WERI-Rb-1 (cell line): ENCODE measurements around the gene ZNF17.
"Not testable (repeated sequence)": the region's sequence is repeated elsewhere in the genome, so short reads cannot be mapped to it uniquely, and the experiment has no call there.

Experiments used
- DNase-seq: peaks from one replicate; pipeline ENCODE4 v3.0.0-alpha.2; 2020
- H3K27ac ChIP-seq: fragments of 250-450 bp; sonication (Bioruptor Pico); 2 replicates; pipeline ENCODE4 v1.5.1; 2020; ENCODE audit warnings: mild to moderate bottlenecking, moderate library complexity
- H3K27me3 ChIP-seq: fragments of 250-450 bp; sonication (Bioruptor Pico); 2 replicates; pipeline ENCODE4 v1.5.1; 2021; ENCODE audit warnings: mild to moderate bottlenecking, low read depth, moderate library complexity; ENCODE audit not compliant: insufficient read depth, severe bottlenecking
- H3K36me3 ChIP-seq: fragments of 250-450 bp; sonication (Bioruptor Pico); 2 replicates; pipeline ENCODE4 v1.5.1; 2020; ENCODE audit warnings: mild to moderate bottlenecking, moderate library complexity
- H3K4me3 ChIP-seq: 2 replicates; pipeline ENCODE4 v1.5.1; 2011; ENCODE audit warnings: low read depth, mild to moderate bottlenecking, control low read depth, low read length
- H3K9me3 ChIP-seq: fragments of 250-450 bp; sonication (Bioruptor Pico); 2 replicates; pipeline ENCODE4 v1.5.1; 2021; ENCODE audit warnings: mild to moderate bottlenecking, moderate library complexity; ENCODE audit not compliant: severe bottlenecking
- CTCF ChIP-seq: IDR thresholded peaks from 2 replicates; pipeline ENCODE4 v1.5.1; 2011; ENCODE audit warnings: low read depth, mild to moderate bottlenecking, control low read depth, inconsistent platforms, low read length

The ZNF17 gene

GRCh38 chr19:57374179-57374578 lies 36.8 kb upstream of the ZNF17 start:
- Histone ChIP-seq H3K27me3 (no peaks in the 10 kb centered on the region), H3K4me3 (no peak overlapping the region), H3K9me3 (no peaks in the 10 kb centered on the region), H3K36me3 (peaks cover 20% of the 10 kb centered on the region), H3K27ac (no peak overlapping the region)
- TF ChIP-seq CTCF: no peak
- no peak for DNase-seq

DNA sequence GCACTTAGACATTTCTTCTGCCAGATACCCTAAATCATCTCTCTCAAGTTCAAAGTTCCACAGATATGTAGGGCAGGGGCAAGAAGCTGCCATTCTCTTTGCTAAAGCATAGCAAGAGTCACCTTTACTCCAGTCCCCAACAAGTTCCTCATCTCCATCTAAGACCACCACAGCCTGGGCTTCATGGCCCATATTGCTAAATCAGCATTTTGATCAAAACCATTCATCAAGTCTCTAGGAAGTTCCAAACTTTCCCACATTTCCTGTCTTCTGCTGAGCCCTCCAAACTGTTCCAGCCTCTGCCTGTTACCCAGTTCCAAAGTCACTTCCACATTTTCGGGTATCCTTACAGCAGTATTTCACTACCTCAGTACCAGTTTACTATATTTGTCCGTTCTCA lies 36.3 kb upstream of the ZNF17 start:
- H3K27me3 ChIP-seq, H3K27ac ChIP-seq, DNase-seq, H3K9me3 ChIP-seq, H3K4me3 ChIP-seq: not testable (repeated sequence)
- H3K36me3 ChIP-seq: peaks cover 20% of the 10 kb centered on the region

DNA sequence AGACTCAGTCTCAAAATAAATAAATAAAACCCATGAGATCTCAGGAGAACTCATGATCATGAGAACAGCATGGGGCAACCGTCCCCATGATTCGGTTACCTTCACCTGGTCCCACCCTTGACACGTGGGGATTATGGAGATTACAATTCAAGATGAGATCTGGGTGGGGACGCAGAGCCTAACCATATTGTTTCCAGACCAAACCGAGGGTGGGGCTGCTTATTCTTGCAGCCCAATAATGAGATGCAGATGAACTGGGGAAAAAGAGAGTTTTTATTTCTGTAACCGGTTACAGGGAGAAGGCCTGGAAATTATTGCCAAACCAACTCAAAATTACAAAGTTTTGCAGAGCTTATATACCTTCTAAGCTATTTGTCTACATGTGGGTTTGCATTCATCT lies 34.8 kb upstream of the ZNF17 start:
- Histone ChIP-seq H3K27me3 (no peaks in the 10 kb centered on the region), H3K36me3 (peaks cover 20% of the 10 kb centered on the region), H3K27ac (no peak overlapping the region), H3K4me3 (no peak overlapping the region), H3K9me3 (no peaks in the 10 kb centered on the region)
- DNase-seq: no peak
- TF ChIP-seq CTCF: no peak

DNA sequence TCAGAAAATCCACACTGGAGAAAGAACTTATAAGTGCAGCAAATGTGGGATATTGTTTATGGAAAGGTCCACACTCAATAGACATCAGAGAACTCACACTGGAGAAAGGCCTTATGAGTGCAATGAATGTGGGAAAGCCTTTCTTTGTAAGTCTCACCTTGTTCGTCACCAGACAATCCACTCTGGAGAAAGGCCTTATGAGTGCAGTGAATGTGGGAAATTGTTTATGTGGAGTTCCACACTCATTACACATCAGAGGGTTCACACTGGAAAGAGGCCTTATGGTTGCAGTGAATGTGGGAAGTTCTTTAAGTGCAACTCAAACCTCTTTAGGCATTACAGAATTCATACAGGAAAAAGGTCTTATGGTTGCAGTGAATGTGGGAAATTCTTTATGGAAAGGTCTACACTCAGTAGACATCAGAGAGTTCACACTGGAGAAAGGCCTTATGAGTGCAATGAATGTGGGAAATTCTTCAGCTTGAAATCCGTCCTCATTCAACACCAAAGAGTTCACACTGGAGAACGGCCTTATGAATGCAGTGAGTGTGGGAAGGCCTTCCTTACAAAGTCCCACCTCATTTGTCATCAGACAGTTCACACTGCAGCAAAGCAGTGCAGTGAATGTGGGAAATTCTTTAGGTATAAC lies 33.3 kb upstream of the ZNF17 start:
- TF ChIP-seq CTCF: no peak
- H3K27me3 ChIP-seq: no peaks in the 10 kb centered on the region
- no peak overlapping the region for H3K27ac ChIP-seq
- H3K4me3 ChIP-seq: no peak overlapping the region
- H3K9me3 ChIP-seq: no peaks in the 10 kb centered on the region
- DNase-seq: no peak
- peaks cover 19% of the 10 kb centered on the region for H3K36me3 ChIP-seq

- H3K4me3 ChIP-seq: no peak overlapping the region
- no peak for DNase-seq
- peaks cover 9% of the 10 kb centered on the region for H3K36me3 ChIP-seq
- H3K27me3 ChIP-seq: no peaks in the 10 kb centered on the region
- H3K9me3 ChIP-seq: no peaks in the 10 kb centered on the region
- H3K27ac ChIP-seq: no peak overlapping the region
- TF ChIP-seq CTCF: no peak
These were observed 30.0 kb upstream of the ZNF17 start for GRCh38 chr19:57380923-57381322.

- TF ChIP-seq CTCF: no peak
- no peaks in the 10 kb centered on the region for H3K9me3 ChIP-seq
- no peak for DNase-seq
- H3K27me3 ChIP-seq: no peaks in the 10 kb centered on the region
- H3K4me3 ChIP-seq: no peak overlapping the region
- H3K36me3 ChIP-seq: peaks cover under 1% of the 10 kb centered on the region; the same call in 1 of the 2 replicates
- H3K27ac ChIP-seq: no peak overlapping the region
These were observed 28.0 kb upstream of the ZNF17 start for GRCh38 chr19:57382806-57383488.
